Astrocyte (in vitro differentiated cells and primary cell): ENCODE results near the gene FOXP3.

Experiments
- CTCF ChIP-seq: IDR thresholded peaks from 2 replicates; pipeline ENCODE4 v1.5.1; 2011; ENCODE audit warnings: low read depth, mild to moderate bottlenecking, inconsistent platforms, low read length, moderate library complexity; ENCODE audit not compliant: insufficient read depth
- EZH2 ChIP-seq: IDR thresholded peaks from 2 replicates; pipeline ENCODE4 v1.6.1; 2012; ENCODE audit warnings: mild to moderate bottlenecking, low read length, inconsistent platforms; ENCODE audit not compliant: insufficient read depth

GRCh38 chrX:49208399-49208798 lies 56.1 kb downstream of the FOXP3 start:
- TF ChIP-seq CTCF (no peak), EZH2 (no peak)
